Glutamatergic neuron (in vitro differentiated cells): ENCODE results near the gene ARRDC1. TPM values are rescaled to one million over a fixed set of nuclear protein-coding genes. Genes with fewer than 3 reads are reported as not detected.
A peak's percentile ranks its signal among the peaks of the same experiment; 100 is the strongest.

ENCODE experiments used
- DNase-seq: peaks from one replicate; pipeline ENCODE4 v3.0.0; 2022
- H3K27ac Mint-ChIP-seq: one replicate; pipeline ENCODE4 v1.8.0; 2020; ENCODE audit warnings: mild to moderate bottlenecking, mixed read lengths, inconsistent platforms; ENCODE audit not compliant: unreplicated experiment
- H3K27me3 Mint-ChIP-seq: one replicate; pipeline ENCODE4 v1.8.0; 2020; ENCODE audit warnings: mild to moderate bottlenecking, moderate library complexity, mixed read lengths, inconsistent platforms; ENCODE audit not compliant: unreplicated experiment
- H3K36me3 Mint-ChIP-seq: one replicate; pipeline ENCODE4 v1.8.0; 2020; ENCODE audit warnings: mild to moderate bottlenecking, mixed read lengths, inconsistent platforms; ENCODE audit not compliant: unreplicated experiment
- H3K4me1 Mint-ChIP-seq: one replicate; pipeline ENCODE4 v1.8.0; 2020; ENCODE audit warnings: mild to moderate bottlenecking, low read depth, mixed read lengths, inconsistent platforms; ENCODE audit not compliant: unreplicated experiment
- H3K4me3 Mint-ChIP-seq: one replicate; pipeline ENCODE4 v1.8.0; 2020; ENCODE audit warnings: mild to moderate bottlenecking, mixed read lengths, inconsistent platforms; ENCODE audit not compliant: unreplicated experiment
- H3K9me3 Mint-ChIP-seq: one replicate; pipeline ENCODE4 v1.8.0; 2020; ENCODE audit warnings: mild to moderate bottlenecking, moderate library complexity, mixed read lengths, inconsistent platforms; ENCODE audit not compliant: unreplicated experiment
- CTCF ChIP-seq: fragments of 200-600 bp; sonication (generic); IDR thresholded peaks from one replicate; pipeline ENCODE4 v1.5.0; 2021; ENCODE audit not compliant: partially characterized antibody, unreplicated experiment
- total RNA-seq: library from RNA; stranded (reverse); fragmentation: NEBNext Ultra II Directional; extraction: Animal tissue kit (Norgen Biotek cat#: 25700); gene quantifications from one replicate; pipeline ENCODE4 v1.2.1, GENCODE V29; 2021; ENCODE audit not compliant: unreplicated experiment

The ARRDC1 gene
- total RNA-seq, 1 donor from 2014 or later: 22.5 TPM

DNA sequence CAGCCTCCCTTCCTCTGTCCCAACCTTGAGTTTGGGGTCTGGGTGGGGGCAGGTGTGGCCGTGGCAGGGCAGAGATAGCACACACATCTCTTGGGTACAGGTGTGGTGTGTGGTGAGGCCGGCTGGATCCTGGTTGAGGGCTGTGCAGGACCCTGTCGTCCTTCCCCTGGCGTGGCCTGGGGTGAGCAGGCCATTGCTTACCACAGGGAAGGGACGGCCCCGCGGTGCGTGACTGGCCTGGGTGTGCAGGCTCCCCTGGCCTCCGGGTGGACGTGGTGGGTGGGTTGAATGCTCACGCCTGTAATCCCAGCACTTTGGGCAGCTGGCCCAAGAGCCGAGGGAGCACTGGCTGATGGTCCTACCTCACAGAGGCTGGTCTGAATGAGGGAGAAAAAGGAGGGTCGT, 1.2 kb downstream of the ARRDC1 start:
- Mint-ChIP-seq H3K27me3 (peaks cover 12% of the 10 kb centered on the region), H3K4me3 (peak overlapping the region; percentile 84), H3K4me1 (peaks cover 13% of the 10 kb centered on the region), H3K9me3 (peaks cover 2% of the 10 kb centered on the region), H3K36me3 (no peaks in the 10 kb centered on the region), H3K27ac (peak overlapping the region; percentile 62)
- no peak for TF ChIP-seq CTCF
- no peak for DNase-seq

GRCh38 chr9:137607141-137607857, 1.8 kb downstream of the ARRDC1 start:
- no peak for TF ChIP-seq CTCF
- DNase-seq: no peak
- H3K4me1 Mint-ChIP-seq: peaks cover 13% of the 10 kb centered on the region
- H3K36me3 Mint-ChIP-seq: no peaks in the 10 kb centered on the region
- peaks cover 5% of the 10 kb centered on the region for H3K9me3 Mint-ChIP-seq
- peaks cover 14% of the 10 kb centered on the region for H3K27me3 Mint-ChIP-seq
- peak overlapping the region; percentile 84 for H3K4me3 Mint-ChIP-seq
- peak overlapping the region; percentile 62 for H3K27ac Mint-ChIP-seq

GRCh38 chr9:137610944-137611343, 5.5 kb downstream of the ARRDC1 start:
- H3K4me3 Mint-ChIP-seq: no peak overlapping the region
- DNase-seq: no peak
- H3K36me3 Mint-ChIP-seq: no peaks in the 10 kb centered on the region
- no peak for TF ChIP-seq CTCF
- H3K4me1 Mint-ChIP-seq: peaks cover 7% of the 10 kb centered on the region
- no peak overlapping the region for H3K27ac Mint-ChIP-seq
- H3K27me3 Mint-ChIP-seq: peaks cover 5% of the 10 kb centered on the region
- H3K9me3 Mint-ChIP-seq: peaks cover 5% of the 10 kb centered on the region

DNA sequence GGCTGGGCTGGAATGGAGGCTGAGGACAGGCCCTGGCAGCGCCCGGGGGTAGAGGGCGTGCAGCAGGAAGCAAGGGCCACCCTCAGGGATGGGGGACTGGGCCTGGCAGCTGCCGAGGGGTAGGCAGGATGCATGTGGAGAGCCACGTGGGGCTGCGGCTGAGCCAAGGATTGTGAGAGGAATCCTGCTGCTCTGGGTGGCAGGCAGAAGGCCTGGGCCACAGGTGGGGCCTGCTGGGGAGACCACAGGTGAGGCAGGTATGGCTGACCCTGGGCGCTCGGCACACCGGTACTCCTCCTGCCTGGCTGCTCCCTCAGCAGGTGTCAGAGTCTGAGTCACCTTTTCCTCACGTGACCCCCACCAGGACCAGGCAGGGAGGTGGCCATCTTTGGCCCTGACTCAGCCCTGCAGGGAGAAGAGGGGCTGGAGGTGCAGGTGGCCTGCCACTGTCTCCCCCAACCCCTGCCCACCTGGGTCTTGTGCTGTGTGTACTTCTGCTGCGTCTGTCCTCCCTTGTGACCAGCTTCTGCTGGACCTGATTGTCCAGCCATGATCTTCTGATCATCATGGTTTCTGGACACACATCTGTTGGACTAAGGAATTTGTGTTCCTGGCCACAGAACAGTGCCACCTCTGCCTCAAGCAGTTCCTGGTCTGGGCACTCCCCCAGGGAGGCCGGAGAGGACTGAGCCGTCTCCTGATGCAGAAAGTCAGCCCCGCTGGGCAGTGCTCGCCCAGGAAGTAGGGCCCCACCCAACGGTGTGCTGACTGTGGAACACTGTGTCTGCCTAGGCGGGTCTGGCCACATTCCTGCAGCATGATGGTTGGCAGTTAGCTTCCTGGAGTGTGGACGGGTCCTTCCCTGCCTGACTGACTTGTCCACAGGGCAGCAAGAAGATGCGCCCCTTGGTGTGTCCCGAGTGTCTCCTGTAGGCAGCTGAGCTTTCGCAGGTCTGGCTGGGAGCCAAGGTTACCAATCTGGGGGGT, 6.4 kb downstream of the ARRDC1 start:
- H3K4me3 Mint-ChIP-seq: no peak overlapping the region
- H3K4me1 Mint-ChIP-seq: peaks cover 4% of the 10 kb centered on the region
- peaks cover 5% of the 10 kb centered on the region for H3K27me3 Mint-ChIP-seq
- TF ChIP-seq CTCF: no peak
- no peaks in the 10 kb centered on the region for H3K36me3 Mint-ChIP-seq
- H3K9me3 Mint-ChIP-seq: peaks cover 5% of the 10 kb centered on the region
- H3K27ac Mint-ChIP-seq: no peak overlapping the region
- DNase-seq: no peak

GRCh38 chr9:137612741-137613142, 7.3 kb downstream of the ARRDC1 start:
- H3K9me3 Mint-ChIP-seq: peaks cover 10% of the 10 kb centered on the region
- H3K27ac Mint-ChIP-seq: no peak overlapping the region
- no peak for TF ChIP-seq CTCF

More at GRCh38 chr9:137612741-137613142, 7.3 kb downstream of the ARRDC1 start:
- DNase-seq: no peak
- no peaks in the 10 kb centered on the region for H3K36me3 Mint-ChIP-seq
- peaks cover 10% of the 10 kb centered on the region for H3K27me3 Mint-ChIP-seq
- no peak overlapping the region for H3K4me3 Mint-ChIP-seq
- H3K4me1 Mint-ChIP-seq: no peaks in the 10 kb centered on the region
